DOHH2 (cell line): ENCODE data around the gene DPYD.

Experiments used
- H3F3A ChIP-seq: fragments of 200-600 bp; sonication (generic), shearing (Covaris generic); 2 replicates; pipeline ENCODE4 v1.6.0; 2016; ENCODE audit warnings: antibody characterized with exemption, mild to moderate bottlenecking; ENCODE audit not compliant: control insufficient read depth, insufficient read depth
- H3K27ac ChIP-seq: fragments of 200-600 bp; sonication (generic); 2 replicates; pipeline ENCODE4 v1.5.1; 2014; ENCODE audit warnings: low read depth, mild to moderate bottlenecking, low read length, moderate library complexity
- H3K27me3 ChIP-seq: fragments of 200-600 bp; sonication (generic); 2 replicates; pipeline ENCODE4 v1.6.1; 2014; ENCODE audit warnings: mild to moderate bottlenecking, low read length, mixed read lengths; ENCODE audit not compliant: control insufficient read depth
- H3K36me3 ChIP-seq: fragments of 200-600 bp; sonication (generic); 2 replicates; pipeline ENCODE4 v1.6.1; 2014; ENCODE audit warnings: mild to moderate bottlenecking, low read length, moderate library complexity, mixed read lengths; ENCODE audit not compliant: control insufficient read depth
- H3K4me1 ChIP-seq: fragments of 200-600 bp; sonication (generic); 2 replicates; pipeline ENCODE4 v1.6.1; 2014; ENCODE audit warnings: mild to moderate bottlenecking, low read length, mixed read lengths; ENCODE audit not compliant: control insufficient read depth
- H3K4me2 ChIP-seq: fragments of 200-600 bp; sonication (generic); 2 replicates; pipeline ENCODE4 v1.6.0; 2014; ENCODE audit warnings: mild to moderate bottlenecking, low read length, moderate library complexity
- H3K4me3 ChIP-seq: fragments of 200-600 bp; sonication (generic); 2 replicates; pipeline ENCODE4 v1.5.1; 2014; ENCODE audit warnings: mild to moderate bottlenecking, low read length, mixed read lengths
- H3K79me2 ChIP-seq: fragments of 200-600 bp; sonication (generic); 2 replicates; pipeline ENCODE4 v1.6.1; 2014; ENCODE audit warnings: mild to moderate bottlenecking, low read length, mixed read lengths; ENCODE audit not compliant: control insufficient read depth
- H3K9me2 ChIP-seq: fragments of 200-600 bp; sonication (generic); replicated peaks from 2 replicates; pipeline ENCODE4 v1.6.1; 2014; ENCODE audit warnings: mild to moderate bottlenecking, low read length, mixed read lengths; ENCODE audit not compliant: control insufficient read depth
- H3K9me3 ChIP-seq: fragments of 200-600 bp; sonication (generic); 2 replicates; pipeline ENCODE4 v1.6.1; 2014; ENCODE audit warnings: antibody characterized with exemption, low read length, mixed read lengths; ENCODE audit not compliant: control insufficient read depth, insufficient read depth
- H4K20me1 ChIP-seq: fragments of 200-600 bp; sonication (generic); 2 replicates; pipeline ENCODE4 v1.6.0; 2014; ENCODE audit warnings: low read depth, mild to moderate bottlenecking, antibody characterized with exemption, low read length, moderate library complexity; ENCODE audit not compliant: control insufficient read depth, insufficient read depth
- CTCF ChIP-seq: fragments of 200-600 bp; sonication (generic); IDR thresholded peaks from one replicate; pipeline ENCODE4 v1.5.1; 2014; ENCODE audit warnings: antibody characterized with exemption, mild to moderate bottlenecking, low read depth, low read length; ENCODE audit not compliant: poor library complexity, severe bottlenecking
- EZH2phosphoT487 ChIP-seq: fragments of 200-600 bp; sonication (generic); IDR thresholded peaks from 2 replicates; pipeline ENCODE4 v1.6.1; 2017; ENCODE audit warnings: borderline replicate concordance, mild to moderate bottlenecking, antibody characterized with exemption, low read length, moderate library complexity, mixed read lengths

DPYD gene

GRCh38 chr1:97567000-97567749 lies 353.7 kb downstream of the DPYD start:
- no peaks in the 10 kb centered on the region for H4K20me1 ChIP-seq
- H3F3A ChIP-seq, result no peaks in the 10 kb centered on the region
- no peaks in the 10 kb centered on the region for H3K4me1 ChIP-seq
- no peak overlapping the region for H3K27ac ChIP-seq
- no peaks in the 10 kb centered on the region for H3K79me2 ChIP-seq
- no peaks in the 10 kb centered on the region for H3K9me2 ChIP-seq
- no peaks in the 10 kb centered on the region for H3K36me3 ChIP-seq
- H3K4me3 ChIP-seq, result no peak overlapping the region
- no peaks in the 10 kb centered on the region for H3K27me3 ChIP-seq
- H3K9me3 ChIP-seq, result no peaks in the 10 kb centered on the region
- H3K4me2 ChIP-seq, result no peak overlapping the region
- TF ChIP-seq EZH2phosphoT487 (no peak), CTCF (no peak)

- H3K27ac ChIP-seq, result no peak overlapping the region
- H3K4me1 ChIP-seq, result no peaks in the 10 kb centered on the region
- no peaks in the 10 kb centered on the region for H4K20me1 ChIP-seq
- no peaks in the 10 kb centered on the region for H3K36me3 ChIP-seq
- no peak overlapping the region for H3K4me2 ChIP-seq
- no peaks in the 10 kb centered on the region for H3K9me2 ChIP-seq
- no peaks in the 10 kb centered on the region for H3K27me3 ChIP-seq
- H3K9me3 ChIP-seq, result no peaks in the 10 kb centered on the region
- H3K4me3 ChIP-seq, result no peak overlapping the region
- H3F3A ChIP-seq, result no peaks in the 10 kb centered on the region
- no peak for TF ChIP-seq CTCF
- no peak for TF ChIP-seq EZH2phosphoT487
- H3K79me2 ChIP-seq, result no peaks in the 10 kb centered on the region
These were observed 354.9 kb downstream of the DPYD start for GRCh38 chr1:97565886-97566285.

GRCh38 chr1:97563926-97564325 lies 356.9 kb downstream of the DPYD start:
- H3K4me3 ChIP-seq, result no peak overlapping the region
- TF ChIP-seq CTCF (no peak), EZH2phosphoT487 (no peak)
- H3K27me3 ChIP-seq, result no peaks in the 10 kb centered on the region
- no peaks in the 10 kb centered on the region for H3K9me3 ChIP-seq
- no peak overlapping the region for H3K4me2 ChIP-seq
- no peaks in the 10 kb centered on the region for H3K4me1 ChIP-seq
- no peaks in the 10 kb centered on the region for H3K36me3 ChIP-seq
- H3F3A ChIP-seq, result no peaks in the 10 kb centered on the region
- no peaks in the 10 kb centered on the region for H3K9me2 ChIP-seq
- no peaks in the 10 kb centered on the region for H3K79me2 ChIP-seq
- H3K27ac ChIP-seq, result no peak overlapping the region
- H4K20me1 ChIP-seq, result no peaks in the 10 kb centered on the region
